RKO (cell line): Measurements from ENCODE around the gene CTDP1.

Source experiments
- DNase-seq: peaks from one replicate; pipeline ENCODE4 v3.0.0-alpha.2; 2016; ENCODE audit warnings: low spot score

The CTDP1 gene

GRCh38 chr18:79643054-79643984 lies 36.3 kb upstream of the CTDP1 start:
- no peak for DNase-seq

GRCh38 chr18:79644006-79644665 lies 35.5 kb upstream of the CTDP1 start:
- peak; percentile 56 for DNase-seq

GRCh38 chr18:79644666-79645057 lies 34.9 kb upstream of the CTDP1 start:
- no peak for DNase-seq

GRCh38 chr18:79645291-79645983 lies 34.2 kb upstream of the CTDP1 start:
- DNase-seq = no peak

DNA sequence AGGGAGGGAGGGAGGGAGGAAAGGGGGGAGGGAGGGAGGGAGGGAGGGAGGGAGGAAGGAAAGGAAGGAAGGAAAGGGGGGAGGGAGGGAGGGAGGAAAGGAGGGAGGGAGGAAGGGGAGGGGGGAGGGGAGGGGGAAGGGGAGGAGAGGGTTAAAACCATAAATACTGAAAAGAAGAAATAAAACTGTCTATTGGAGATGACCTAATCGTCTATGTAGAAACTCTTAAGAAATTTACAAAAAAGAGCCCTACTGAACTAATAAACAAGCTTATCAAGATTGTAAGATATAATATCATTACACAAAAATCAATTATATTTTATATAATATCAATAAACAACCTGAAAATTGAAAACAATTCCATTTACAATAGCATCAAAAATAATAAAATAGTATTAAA lies 32.3 kb upstream of the CTDP1 start:
- no peak for DNase-seq

DNA sequence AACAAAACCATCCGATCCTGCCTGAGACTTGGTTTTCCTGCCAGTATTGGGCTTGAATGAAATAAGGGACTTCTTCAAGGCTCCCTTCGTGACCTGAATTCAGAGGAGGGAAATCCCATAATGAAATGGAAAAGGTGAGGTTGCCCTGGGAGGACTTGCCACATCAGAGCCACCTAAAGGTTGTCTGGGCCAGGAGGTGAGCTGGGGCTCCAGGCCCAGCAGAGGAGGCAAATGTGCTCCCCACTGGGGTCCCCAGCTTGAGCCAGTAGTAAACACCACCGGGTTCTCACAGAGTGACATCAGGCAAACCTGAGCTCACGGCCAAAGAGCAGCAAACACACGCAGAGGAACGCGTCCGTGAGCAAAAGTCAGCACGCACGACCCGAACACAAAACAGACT lies 28.6 kb upstream of the CTDP1 start:
- DNase-seq = no peak

GRCh38 chr18:79657342-79657996 lies 22.1 kb upstream of the CTDP1 start:
- DNase-seq = no peak

- no peak for DNase-seq
These were observed 21.2 kb upstream of the CTDP1 start for GRCh38 chr18:79658366-79658765.

DNA sequence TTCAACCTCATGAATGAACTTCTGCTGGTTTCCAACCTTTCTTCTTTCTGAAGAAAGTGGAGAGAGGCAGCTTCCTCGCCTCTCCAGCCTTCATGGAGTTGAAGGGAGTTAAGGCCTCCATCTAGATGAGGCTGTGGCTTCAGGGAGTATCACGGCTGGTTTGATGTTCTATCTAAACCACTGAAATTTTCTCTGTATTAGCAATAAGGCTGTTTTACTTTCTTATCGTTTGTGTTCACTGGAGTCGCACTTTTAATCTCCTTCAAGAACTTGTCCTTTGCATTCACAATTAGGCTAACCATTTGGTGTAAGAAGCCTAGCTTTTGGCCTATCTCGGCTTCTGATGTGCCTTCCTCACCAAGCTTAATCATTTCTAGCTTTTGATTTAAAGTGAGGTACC lies 19.9 kb upstream of the CTDP1 start:
- no peak for DNase-seq

- no peak for DNase-seq
These were observed 17.6 kb upstream of the CTDP1 start for GRCh38 chr18:79662034-79662433.

- no peak for DNase-seq
These were observed 17.2 kb upstream of the CTDP1 start for GRCh38 chr18:79662439-79662838.

DNA sequence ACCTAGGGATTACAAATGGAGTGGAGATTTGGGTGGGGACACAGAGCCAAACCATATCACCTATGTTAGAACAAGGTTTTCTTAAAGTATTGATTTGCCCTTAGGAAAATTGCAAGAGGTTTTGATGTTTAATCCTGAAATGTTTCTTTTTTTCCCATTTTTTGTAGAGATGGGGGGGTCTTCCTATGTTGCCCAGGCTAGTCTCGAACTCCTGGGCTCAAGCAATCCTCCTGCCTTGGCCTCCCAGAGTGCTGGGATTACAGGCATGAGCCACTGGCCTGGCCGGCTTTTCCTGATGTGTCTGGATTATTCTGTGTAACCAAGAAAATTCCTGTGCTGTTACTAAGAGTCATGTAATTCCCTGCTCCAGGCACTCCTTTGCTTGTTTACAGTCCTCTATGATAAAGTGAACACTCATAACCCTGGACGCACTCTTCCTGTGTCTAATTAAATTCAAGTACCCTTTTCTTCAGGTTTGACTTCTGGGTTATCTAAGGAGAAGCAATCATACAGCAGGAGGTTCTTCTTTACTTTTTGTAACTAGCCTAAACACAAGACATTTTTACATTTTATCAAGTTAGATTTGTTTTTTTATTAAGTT lies 15.0 kb upstream of the CTDP1 start:
- DNase-seq = peak; percentile 63

- no peak for DNase-seq
These were observed 11.4 kb upstream of the CTDP1 start for GRCh38 chr18:79668203-79668602.

GRCh38 chr18:79672490-79673276 lies 6.9 kb upstream of the CTDP1 start:
- DNase-seq = no peak

DNA sequence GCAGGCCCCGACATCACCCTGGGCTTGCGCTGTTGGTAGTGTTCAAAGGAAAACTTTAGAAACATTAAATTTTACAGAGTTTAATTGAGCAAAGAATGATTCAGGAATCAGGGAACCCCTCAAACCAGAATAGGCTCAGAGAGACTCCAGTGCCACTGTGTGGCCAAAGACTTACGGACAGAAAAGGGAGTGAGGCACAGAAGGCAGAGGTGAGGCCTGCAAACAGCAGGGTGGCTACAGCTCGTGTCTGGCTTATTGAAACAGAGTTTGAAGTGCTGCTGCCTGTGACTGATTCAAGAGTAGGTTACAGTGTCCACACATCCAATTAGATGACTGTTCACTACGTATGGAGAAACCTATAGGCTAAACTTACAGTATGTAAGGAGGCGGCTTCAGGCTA lies 2.4 kb upstream of the CTDP1 start:
- DNase-seq = peak; percentile 43

- DNase-seq = no peak
These were observed 1.8 kb upstream of the CTDP1 start for GRCh38 chr18:79677840-79678239.

GRCh38 chr18:79678665-79679551 lies 695 bp upstream of the CTDP1 start:
- DNase-seq = peak; percentile 98

GRCh38 chr18:79680100-79680879 lies 687 bp downstream of the CTDP1 start:
- peak; percentile 73 for DNase-seq

GRCh38 chr18:79680891-79681339 lies 1.3 kb downstream of the CTDP1 start:
- no peak for DNase-seq
